Hepatocyte (in vitro differentiated cells): Measurements from ENCODE around the gene MYH11. TPM values are rescaled to one million over a fixed set of nuclear protein-coding genes. Genes with fewer than 3 reads are reported as not detected.

Source experiments
- DNase-seq: peaks from one replicate; pipeline ENCODE4 v3.0.0-alpha.2; 2016; ENCODE audit warnings: low spot score
- H2AFZ ChIP-seq: fragments of 200-600 bp; sonication (generic); 2 replicates; pipeline ENCODE4 v1.6.0; 2016; ENCODE audit warnings: antibody characterized with exemption, mild to moderate bottlenecking
- H3K27ac ChIP-seq: fragments of 200-600 bp; sonication (generic); 2 replicates; pipeline ENCODE4 v1.5.1; 2016; ENCODE audit warnings: mild to moderate bottlenecking
- H3K27me3 ChIP-seq: fragments of 200-600 bp; sonication (generic); 2 replicates; pipeline ENCODE4 v1.6.1; 2016
- H3K36me3 ChIP-seq: fragments of 200-600 bp; sonication (generic); replicated peaks from 2 replicates; pipeline ENCODE4 v1.5.1; 2016; ENCODE audit warnings: low read depth; ENCODE audit not compliant: insufficient read depth
- H3K4me1 ChIP-seq: fragments of 200-600 bp; sonication (generic); 2 replicates; pipeline ENCODE4 v1.5.1; 2016; ENCODE audit warnings: mild to moderate bottlenecking, moderate library complexity; ENCODE audit not compliant: insufficient read depth
- H3K4me2 ChIP-seq: fragments of 200-600 bp; sonication (generic); 2 replicates; pipeline ENCODE4 v1.6.0; 2016
- H3K4me3 ChIP-seq: fragments of 200-600 bp; sonication (generic); 2 replicates; pipeline ENCODE4 v1.5.1; 2016; ENCODE audit warnings: mild to moderate bottlenecking
- H3K79me2 ChIP-seq: fragments of 200-600 bp; sonication (generic); 2 replicates; pipeline ENCODE4 v1.6.0; 2017; ENCODE audit warnings: mild to moderate bottlenecking
- H3K9me2 ChIP-seq: fragments of 200-600 bp; sonication (generic); replicated peaks from 2 replicates; pipeline ENCODE4 v1.6.0; 2017; ENCODE audit warnings: mild to moderate bottlenecking; ENCODE audit not compliant: insufficient read depth
- H3K9me3 ChIP-seq: fragments of 200-600 bp; sonication (generic); 2 replicates; pipeline ENCODE4 v1.5.1; 2016; ENCODE audit warnings: low read depth, mild to moderate bottlenecking
- H4K20me1 ChIP-seq: fragments of 200-600 bp; sonication (generic); 2 replicates; pipeline ENCODE4 v1.6.0; 2016; ENCODE audit warnings: mild to moderate bottlenecking; ENCODE audit not compliant: insufficient read depth, poor library complexity, severe bottlenecking
- CTCF ChIP-seq: fragments of 200-600 bp; sonication (generic); IDR thresholded peaks from 2 replicates; pipeline ENCODE4 v1.5.1; 2016; ENCODE audit warnings: antibody characterized with exemption, mild to moderate bottlenecking; ENCODE audit not compliant: poor library complexity
- EZH2 ChIP-seq: fragments of 200-600 bp; sonication (generic); IDR thresholded peaks from 2 replicates; pipeline ENCODE4 v1.6.1; 2016; ENCODE audit warnings: antibody characterized with exemption, mild to moderate bottlenecking, borderline replicate concordance
- EZH2phosphoT487 ChIP-seq: fragments of 200-600 bp; sonication (generic); IDR thresholded peaks from one replicate; pipeline ENCODE4 v1.6.1; 2018; ENCODE audit warnings: antibody characterized with exemption, mild to moderate bottlenecking, low read depth, moderate library complexity; ENCODE audit not compliant: unreplicated experiment, severe bottlenecking
- WGBS: methylation state at CpG from one replicate; pipeline ENCODE4 v1.1.6; 2016; ENCODE audit warnings: low lambda C conversion rate; ENCODE audit errors: missing lambda C conversion rate; 5-methylcytosine and 5-hydroxymethylcytosine counted together
- polyA plus RNA-seq: library from polyadenylated mRNA; unstranded; fragments of >200 nt; fragmentation: Nextera tagmentation; extraction: Ambion mirVana; gene quantifications from 2 replicates; pipeline ENCODE4 v1.2.1, GENCODE V29; 2016
- total RNA-seq: library from RNA; depleted of rRNA; stranded (reverse); fragments of >200 nt; gene quantifications from 2 replicates; pipeline ENCODE4 v1.2.3, GENCODE V29; 2014

The MYH11 gene
- total and polyA plus RNA-seq, 2 experiments from 2014 or later: 0.59 to 5.9 TPM

- no peak overlapping the region for H3K4me3 ChIP-seq
- no peak overlapping the region for H2AFZ ChIP-seq
- no peak for DNase-seq
- WGBS: 85% methylated on average over 5 of the region's 5 CpGs
- H3K4me1 ChIP-seq: no peaks in the 10 kb centered on the region
- H3K27me3 ChIP-seq: peaks cover 63% of the 10 kb centered on the region
- H3K27ac ChIP-seq: no peak overlapping the region
- no peak overlapping the region for H3K4me2 ChIP-seq
- no peaks in the 10 kb centered on the region for H3K9me3 ChIP-seq
- no peaks in the 10 kb centered on the region for H3K9me2 ChIP-seq
- TF ChIP-seq EZH2 (no peak), CTCF (no peak), EZH2phosphoT487 (no peak)
- H4K20me1 ChIP-seq: no peaks in the 10 kb centered on the region
- H3K79me2 ChIP-seq: no peaks in the 10 kb centered on the region
- no peaks in the 10 kb centered on the region for H3K36me3 ChIP-seq
These were observed 1.2 kb downstream of the MYH11 start for GRCh38 chr16:15855704-15856003.

GRCh38 chr16:15854906-15855703 lies 1.7 kb downstream of the MYH11 start:
- no peaks in the 10 kb centered on the region for H3K4me1 ChIP-seq
- H3K27ac ChIP-seq: no peak overlapping the region
- H3K4me3 ChIP-seq: no peak overlapping the region
- H3K27me3 ChIP-seq: peaks cover 60% of the 10 kb centered on the region
- no peaks in the 10 kb centered on the region for H4K20me1 ChIP-seq
- H2AFZ ChIP-seq: no peak overlapping the region
- no peak for TF ChIP-seq CTCF
- TF ChIP-seq EZH2: no peak
- TF ChIP-seq EZH2phosphoT487: no peak
- H3K9me3 ChIP-seq: no peaks in the 10 kb centered on the region
- DNase-seq: no peak
- H3K79me2 ChIP-seq: no peaks in the 10 kb centered on the region
- H3K9me2 ChIP-seq: no peaks in the 10 kb centered on the region
- no peak overlapping the region for H3K4me2 ChIP-seq
- no peaks in the 10 kb centered on the region for H3K36me3 ChIP-seq
- 70% methylated on average over 15 of the region's 15 CpGs for WGBS

DNA sequence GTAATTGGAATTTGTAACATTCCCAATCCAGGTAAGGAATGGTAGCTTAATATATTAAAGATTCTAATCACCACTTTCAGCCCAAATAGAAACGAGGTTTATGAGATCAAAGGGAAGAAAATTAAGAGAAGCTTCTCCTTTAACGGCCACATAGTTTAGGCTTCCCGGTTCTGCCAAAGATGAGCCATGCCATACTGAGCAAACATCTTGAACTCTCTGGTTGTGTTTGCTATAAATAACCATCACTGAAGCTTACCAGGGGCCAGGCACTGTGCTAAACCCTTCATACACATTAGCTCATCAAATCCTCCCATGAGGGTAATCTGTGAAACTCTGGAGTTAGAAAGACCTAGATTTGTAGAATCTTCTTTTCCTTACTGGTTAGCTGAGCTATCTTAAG lies 2.8 kb downstream of the MYH11 start:
- H3K9me2 ChIP-seq: no peaks in the 10 kb centered on the region
- H3K27me3 ChIP-seq: peaks cover 51% of the 10 kb centered on the region

More for the DNA sequence above, 2.8 kb downstream of the MYH11 start:
- Histone ChIP-seq H3K27ac (no peak overlapping the region), H3K9me3 (no peaks in the 10 kb centered on the region), H3K4me1 (no peaks in the 10 kb centered on the region), H2AFZ (no peak overlapping the region), H3K36me3 (no peaks in the 10 kb centered on the region), H3K4me2 (no peak overlapping the region), H3K79me2 (no peaks in the 10 kb centered on the region), H4K20me1 (no peaks in the 10 kb centered on the region), H3K4me3 (no peak overlapping the region)
- 59% methylated on average over 3 of the region's 3 CpGs for WGBS
- no peak for DNase-seq
- no peak for TF ChIP-seq EZH2phosphoT487
- TF ChIP-seq EZH2: no peak
- no peak for TF ChIP-seq CTCF
